C4-2B (cell line): ENCODE data around the gene ARHGAP8.

ENCODE experiments used
- ZFX ChIP-seq: fragments of 450-650 bp; IDR thresholded peaks from 2 replicates; pipeline ENCODE4 v1.6.1; 2017
- TF ChIP-seq, protein P1 (sequence below): fragments of 450-650 bp; conservative IDR thresholded peaks from 2 replicates; pipeline ENCODE4 v1.5.1; 2017; ENCODE audit warnings: mild to moderate bottlenecking

DNA sequence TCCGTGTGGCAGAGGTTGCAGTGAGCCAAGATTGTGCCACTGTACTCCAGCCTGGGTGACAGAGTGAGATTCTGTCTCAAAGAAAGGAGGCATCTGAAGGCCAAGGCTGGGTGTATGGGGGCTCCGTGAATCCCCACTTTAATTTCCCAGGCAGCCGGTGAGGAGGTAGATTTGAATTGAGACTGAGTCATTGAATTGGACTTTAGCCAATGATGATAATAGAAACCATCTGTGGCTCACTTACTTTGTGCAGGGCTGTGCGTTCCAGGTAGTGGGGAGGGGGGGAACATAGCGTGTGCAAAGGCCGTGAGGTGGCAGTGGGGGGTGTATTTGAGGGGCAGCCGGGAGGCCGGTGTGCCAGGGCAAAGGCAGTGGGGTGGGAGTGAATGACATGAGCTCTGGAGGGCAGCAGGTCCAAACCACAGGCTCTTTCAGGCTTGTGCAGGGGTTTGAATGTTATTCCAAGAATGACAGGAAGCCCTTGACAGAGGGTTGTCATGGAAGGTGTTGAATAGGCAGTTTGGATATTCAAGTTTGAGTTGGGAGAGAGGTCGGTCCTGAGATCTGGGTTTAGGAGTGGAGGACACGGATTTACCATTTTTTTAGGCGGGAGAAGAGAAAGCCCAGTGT lies 6.1 kb downstream of the ARHGAP8 start:
- TF ChIP-seq, protein P1, sequence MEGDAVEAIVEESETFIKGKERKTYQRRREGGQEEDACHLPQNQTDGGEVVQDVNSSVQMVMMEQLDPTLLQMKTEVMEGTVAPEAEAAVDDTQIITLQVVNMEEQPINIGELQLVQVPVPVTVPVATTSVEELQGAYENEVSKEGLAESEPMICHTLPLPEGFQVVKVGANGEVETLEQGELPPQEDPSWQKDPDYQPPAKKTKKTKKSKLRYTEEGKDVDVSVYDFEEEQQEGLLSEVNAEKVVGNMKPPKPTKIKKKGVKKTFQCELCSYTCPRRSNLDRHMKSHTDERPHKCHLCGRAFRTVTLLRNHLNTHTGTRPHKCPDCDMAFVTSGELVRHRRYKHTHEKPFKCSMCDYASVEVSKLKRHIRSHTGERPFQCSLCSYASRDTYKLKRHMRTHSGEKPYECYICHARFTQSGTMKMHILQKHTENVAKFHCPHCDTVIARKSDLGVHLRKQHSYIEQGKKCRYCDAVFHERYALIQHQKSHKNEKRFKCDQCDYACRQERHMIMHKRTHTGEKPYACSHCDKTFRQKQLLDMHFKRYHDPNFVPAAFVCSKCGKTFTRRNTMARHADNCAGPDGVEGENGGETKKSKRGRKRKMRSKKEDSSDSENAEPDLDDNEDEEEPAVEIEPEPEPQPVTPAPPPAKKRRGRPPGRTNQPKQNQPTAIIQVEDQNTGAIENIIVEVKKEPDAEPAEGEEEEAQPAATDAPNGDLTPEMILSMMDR = no peak
- TF ChIP-seq ZFX = no peak
